ENCODE data around the gene RIPOR2.

DNA sequence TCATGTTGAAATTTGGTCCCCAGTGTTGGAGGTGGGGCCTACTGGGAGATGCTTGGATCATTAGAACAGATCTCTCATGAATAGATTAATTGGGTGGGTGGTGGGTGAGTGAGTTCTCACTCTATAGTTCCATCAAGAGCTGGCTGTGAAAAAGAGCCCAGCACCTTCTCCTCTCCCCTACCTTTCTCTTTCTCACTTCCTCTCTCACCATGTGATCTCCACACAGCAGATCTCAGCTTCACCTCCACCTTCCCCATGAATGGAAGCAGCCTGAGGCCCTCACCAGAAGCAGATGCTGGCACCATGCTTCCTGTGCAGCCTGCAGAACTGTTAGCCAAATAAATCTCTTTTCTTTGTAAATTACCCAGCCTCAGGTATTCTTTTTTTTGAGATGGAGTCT, 173.9 kb downstream of the RIPOR2 start:
- TF ChIP-seq EZH2phosphoT487 (IDR thresholded peaks at IDR 0.05; ENCODE audit: insufficient read depth, low read depth): no peak
- no peak for TF ChIP-seq EZH2 (IDR thresholded peaks at IDR 0.05; ENCODE audit: insufficient read depth, poor library complexity, severe bottlenecking)

Data from GM23248 (cell line).